ENCODE measurements around the gene CEBPG.

GRCh38 chr19:33409906-33410685 is 36.6 kb downstream of the CEBPG start:
- TF ChIP-seq EGR1 (IDR thresholded peaks at IDR 0.05; ENCODE audit: low read depth) = no peak
- TF ChIP-seq, protein P1, sequence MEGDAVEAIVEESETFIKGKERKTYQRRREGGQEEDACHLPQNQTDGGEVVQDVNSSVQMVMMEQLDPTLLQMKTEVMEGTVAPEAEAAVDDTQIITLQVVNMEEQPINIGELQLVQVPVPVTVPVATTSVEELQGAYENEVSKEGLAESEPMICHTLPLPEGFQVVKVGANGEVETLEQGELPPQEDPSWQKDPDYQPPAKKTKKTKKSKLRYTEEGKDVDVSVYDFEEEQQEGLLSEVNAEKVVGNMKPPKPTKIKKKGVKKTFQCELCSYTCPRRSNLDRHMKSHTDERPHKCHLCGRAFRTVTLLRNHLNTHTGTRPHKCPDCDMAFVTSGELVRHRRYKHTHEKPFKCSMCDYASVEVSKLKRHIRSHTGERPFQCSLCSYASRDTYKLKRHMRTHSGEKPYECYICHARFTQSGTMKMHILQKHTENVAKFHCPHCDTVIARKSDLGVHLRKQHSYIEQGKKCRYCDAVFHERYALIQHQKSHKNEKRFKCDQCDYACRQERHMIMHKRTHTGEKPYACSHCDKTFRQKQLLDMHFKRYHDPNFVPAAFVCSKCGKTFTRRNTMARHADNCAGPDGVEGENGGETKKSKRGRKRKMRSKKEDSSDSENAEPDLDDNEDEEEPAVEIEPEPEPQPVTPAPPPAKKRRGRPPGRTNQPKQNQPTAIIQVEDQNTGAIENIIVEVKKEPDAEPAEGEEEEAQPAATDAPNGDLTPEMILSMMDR (IDR thresholded peaks at IDR 0.05 in 2 of 3, conservative IDR thresholded peaks at IDR 0.05 in 1 of 3; ENCODE audit: borderline replicate concordance in 1 of 3, insufficient read depth in 1 of 3, low read depth in 2 of 3, low read length in 2 of 3) = no peak
- no peak for TF ChIP-seq POLR2A (IDR thresholded peaks at IDR 0.05; ENCODE audit: borderline replicate concordance, extremely low read depth, insufficient read depth, insufficient read length)
- no peak for TF ChIP-seq POLR2AphosphoS5 (IDR thresholded peaks at IDR 0.05; ENCODE audit: low read depth, low read length)
- no peak for TF ChIP-seq EZH2 (IDR thresholded peaks at IDR 0.05)
- no peak for TF ChIP-seq ZNF274 (IDR thresholded peaks at IDR 0.05; ENCODE audit: low read depth, low read length)
- no peak for TF ChIP-seq RAD21 (IDR thresholded peaks at IDR 0.05; ENCODE audit: low read depth)
- TF ChIP-seq ZFX (IDR thresholded peaks at IDR 0.05) = no peak
